ENCODE measurements around the gene GDF2. TPM values are rescaled to one million over a fixed set of nuclear protein-coding genes. Genes with fewer than 3 reads are reported as not detected.

Gene GDF2
- total RNA-seq, 1 donor from 2014 or later, result not detected

DNA sequence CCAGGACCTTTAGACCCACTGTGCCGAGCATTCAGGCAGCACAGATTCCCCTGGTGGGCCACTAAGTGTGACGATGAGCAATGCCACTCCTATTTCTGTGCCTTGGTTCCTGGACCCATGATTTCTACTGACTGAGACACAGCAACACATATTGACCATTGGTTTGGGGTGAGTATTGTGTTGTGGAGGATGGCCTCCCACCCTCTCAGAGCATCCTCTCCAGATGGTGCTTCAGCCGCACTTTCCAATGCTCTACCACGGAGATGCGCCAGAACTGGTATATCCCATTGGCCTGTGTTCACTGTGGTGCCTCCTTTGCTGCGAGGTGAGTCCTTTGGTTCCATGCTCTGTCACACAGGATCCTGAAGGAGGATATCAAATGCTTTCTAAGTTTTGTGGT, 32.3 kb upstream of the GDF2 start:
- DNase-seq (no peak), ATAC-seq (no peak)
- intact Hi-C loops (cut with micrococcal nuclease), result no loop called here

DNA sequence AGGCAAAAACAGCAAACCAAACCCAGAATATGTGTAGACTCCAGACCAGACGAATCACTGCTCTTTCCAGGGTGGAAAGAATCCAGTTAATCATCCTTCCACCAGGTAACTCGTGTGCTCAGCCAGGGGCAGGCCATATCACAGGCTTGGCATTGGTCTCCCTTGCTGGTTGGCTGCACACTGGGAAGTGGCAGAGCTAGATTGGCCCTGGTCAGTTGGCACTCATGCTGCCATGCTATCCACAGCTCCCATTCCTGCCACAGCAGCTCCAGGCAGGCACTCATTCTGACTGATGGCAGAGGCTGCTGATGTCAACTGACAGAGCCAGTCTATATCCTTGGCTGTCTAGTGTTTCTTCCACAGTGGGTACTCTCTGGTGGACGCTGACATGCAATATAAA, 31.9 kb upstream of the GDF2 start:
- ATAC-seq, result peak; percentile 48
- no peak for DNase-seq
- intact Hi-C loops (cut with micrococcal nuclease), result no loop called here

DNA sequence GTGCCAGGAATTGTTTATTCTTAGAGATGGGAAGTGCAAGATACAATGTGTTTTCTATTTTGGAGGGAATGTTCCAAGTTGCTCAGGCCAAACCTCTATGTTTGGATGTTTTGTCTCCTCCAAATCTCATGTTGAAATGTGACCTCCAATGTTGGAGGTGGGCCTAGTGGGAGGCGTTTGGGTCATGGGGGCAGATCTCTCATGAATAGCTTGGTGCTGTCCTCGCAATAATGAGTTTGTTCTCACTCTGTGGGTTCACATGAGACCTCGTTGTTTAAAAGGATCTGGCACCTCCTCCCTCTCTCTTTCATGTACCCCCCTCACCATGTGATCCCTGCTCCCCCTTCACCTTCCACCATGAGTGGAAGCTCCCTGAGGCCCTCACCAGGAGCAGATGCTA, 30.6 kb upstream of the GDF2 start:
- DNase-seq (no peak), ATAC-seq (no peak)
- intact Hi-C loops (cut with micrococcal nuclease), result no loop called here

DNA sequence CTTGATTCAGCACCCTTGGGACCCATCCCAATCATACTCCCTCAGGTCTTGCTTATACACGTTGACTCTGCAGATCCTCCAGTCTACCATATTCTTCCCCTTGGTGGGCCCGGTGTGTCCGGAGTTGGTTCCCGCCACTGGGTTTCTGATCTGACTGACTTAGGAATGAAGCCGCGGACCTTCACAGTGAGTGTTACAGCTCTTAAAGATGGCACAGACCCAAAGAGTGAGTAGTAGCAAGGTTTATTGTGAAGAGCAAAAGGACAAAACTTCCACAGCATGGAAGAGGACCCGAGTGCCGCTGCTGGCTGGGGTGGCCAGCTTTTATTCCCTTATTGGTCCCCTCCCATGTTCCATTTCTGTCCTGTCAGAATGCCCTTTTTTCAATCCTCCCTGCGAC, 28.2 kb upstream of the GDF2 start:
- DNase-seq (no peak), ATAC-seq (no peak)
- intact Hi-C loops (cut with micrococcal nuclease), result no loop called here

DNA sequence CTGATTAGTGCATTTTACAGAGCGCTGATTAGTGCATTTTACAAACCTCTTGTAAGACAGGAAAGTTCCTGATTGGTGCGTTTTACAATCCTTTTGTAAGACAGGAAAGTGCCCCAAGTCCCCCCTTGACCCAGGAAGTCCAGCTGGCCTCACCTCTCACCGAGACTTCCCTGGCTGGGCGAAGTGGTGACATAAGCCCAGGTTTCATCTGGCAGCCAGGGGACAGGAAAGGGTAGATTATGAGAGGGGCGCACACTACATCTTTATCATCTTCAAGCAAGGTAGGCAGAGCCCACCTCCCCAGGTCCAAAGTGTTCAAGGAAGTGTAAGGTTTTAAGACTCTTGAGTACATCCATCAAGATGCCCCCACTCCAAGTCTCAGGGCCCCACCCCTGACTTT, 27.8 kb upstream of the GDF2 start:
- intact Hi-C loops (cut with micrococcal nuclease), result no loop called here

DNA sequence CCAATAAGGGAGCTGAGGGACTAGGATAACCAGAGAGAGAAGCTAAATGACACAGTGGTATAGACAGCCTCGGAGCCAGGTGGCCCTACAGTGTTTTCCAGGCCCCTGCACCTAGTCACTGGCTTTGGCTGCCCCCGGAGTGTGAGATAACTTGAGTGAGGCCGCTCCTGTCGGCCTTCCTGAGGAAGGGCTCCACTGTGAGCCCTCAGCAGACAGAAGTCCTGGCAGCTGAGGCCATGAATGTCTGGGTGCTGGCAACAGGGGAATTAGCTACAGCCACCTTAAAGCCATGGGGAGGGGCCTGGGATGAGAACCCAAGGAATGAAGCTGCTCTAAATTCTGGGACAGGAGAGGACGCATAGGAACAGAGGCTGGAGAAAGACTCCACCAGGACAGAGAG, 26.8 kb upstream of the GDF2 start:
- no peak for ATAC-seq
- intact Hi-C loops (cut with micrococcal nuclease), result no loop called here
- DNase-seq, result no peak

More for the DNA sequence above, 27.8 kb upstream of the GDF2 start:
- no peak for DNase-seq
- ATAC-seq, result no peak

DNA sequence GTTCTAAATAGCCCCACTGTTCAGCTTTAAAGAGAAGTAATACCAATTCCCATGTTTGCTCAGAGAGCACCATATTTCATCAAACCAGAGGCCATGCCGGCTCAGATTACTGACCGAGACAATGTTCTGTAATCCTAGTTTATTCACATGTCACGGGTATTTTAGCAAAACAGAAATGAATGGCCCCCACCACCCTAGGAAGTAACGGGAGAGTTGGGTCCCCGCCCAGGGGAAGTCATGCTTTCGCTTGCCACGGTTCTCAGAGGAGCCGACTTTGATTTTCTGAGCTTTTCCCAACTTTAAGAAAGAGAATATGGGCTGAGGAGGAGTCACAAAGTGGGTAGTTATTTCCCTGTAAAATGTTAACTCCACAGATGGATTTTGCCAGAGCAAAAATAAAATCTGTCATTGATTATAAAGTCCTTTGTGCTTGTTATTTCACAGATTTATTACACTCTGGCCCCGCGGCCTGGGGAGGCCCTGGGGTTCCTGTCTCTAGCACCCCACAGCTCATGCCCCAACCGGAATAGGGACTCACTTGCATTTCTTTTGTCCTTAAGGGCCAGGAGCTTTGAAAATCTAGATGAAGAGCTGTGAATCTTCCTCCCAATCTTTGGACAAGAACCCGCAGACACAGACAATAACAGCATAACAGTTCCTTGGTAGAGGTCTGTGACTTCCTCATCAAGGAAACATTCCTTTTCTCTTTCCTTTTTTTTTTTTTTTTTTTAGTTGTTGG, 25.9 kb upstream of the GDF2 start:
- ATAC-seq (no peak), DNase-seq (no peak)
- intact Hi-C loops (cut with micrococcal nuclease), result no loop called here

DNA sequence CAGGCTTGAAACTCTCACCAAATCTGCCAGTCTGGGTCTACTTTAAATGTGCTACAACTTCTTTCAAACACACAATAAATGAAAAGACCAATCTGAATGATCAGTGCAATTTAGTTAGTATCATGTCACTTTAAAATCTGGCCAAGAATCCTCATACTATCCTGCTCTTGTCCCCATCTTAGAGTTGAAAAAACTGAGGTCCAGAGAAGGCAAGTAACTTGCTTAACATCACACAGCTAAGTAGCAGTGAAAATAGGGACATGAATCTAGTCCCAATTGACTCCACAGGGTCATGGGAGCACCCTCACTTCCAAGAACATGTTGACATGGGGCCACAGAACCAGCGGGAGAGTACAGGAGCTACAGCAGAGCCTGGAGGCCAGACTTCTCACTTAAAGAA, 25.3 kb upstream of the GDF2 start:
- intact Hi-C loops (cut with micrococcal nuclease), result no loop called here
- no peak for ATAC-seq
- DNase-seq, result no peak

DNA sequence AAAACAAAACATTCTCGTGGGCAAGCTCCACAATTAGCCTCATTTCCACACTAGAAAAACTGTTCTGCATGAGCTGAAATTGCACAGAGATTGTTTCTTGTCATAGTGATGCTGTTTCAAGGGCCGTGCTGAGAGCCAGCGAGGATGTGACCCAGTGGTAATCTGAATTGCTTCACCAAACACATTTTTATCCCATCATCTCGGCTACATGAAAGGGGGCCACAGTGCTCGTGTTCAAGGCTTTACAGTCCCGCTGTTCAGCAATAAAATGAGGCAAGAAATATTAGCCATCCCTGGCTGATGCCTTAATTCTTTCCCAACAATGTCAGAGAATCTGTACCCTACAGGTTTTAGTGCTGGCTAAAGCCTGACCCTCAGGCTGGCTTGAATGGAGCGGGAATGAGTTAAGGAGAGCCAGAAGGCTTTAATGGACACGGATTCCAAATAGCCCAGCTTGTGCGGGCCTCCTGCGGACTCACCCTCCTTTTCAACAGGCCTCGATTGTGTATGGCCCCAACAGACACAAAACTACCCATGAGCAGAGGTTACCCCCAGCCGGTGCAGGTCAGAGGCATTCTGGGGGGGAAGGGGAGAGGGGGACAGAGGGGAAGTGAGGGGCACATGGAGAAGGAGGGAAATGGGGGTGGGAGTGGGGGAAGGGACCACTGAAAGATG, 24.3 kb upstream of the GDF2 start:
- no peak for ATAC-seq

DNA sequence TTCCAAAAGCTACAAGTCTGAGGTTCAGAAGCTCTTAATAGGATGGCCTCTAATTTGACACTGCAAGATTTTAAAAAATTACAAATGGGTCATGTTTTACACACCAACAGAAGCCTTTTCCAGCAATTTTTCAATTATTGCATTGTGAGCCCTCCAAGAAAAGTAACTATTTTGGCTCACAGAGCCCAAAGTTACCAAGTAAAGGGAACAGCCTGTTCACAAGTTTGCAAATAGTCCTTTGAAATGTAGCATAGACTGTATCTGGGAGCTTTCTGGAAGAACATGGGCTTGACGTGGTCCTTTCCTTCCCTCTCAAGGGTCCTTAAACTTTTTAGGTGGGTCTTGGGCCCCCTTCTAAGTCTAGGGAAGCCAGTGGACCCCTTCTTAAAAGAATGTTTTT, 23.5 kb upstream of the GDF2 start:
- intact Hi-C loops (cut with micrococcal nuclease), result no loop called here
- ATAC-seq, result no peak

More for the DNA sequence above, 24.3 kb upstream of the GDF2 start:
- intact Hi-C loops (cut with micrococcal nuclease), result no loop called here
- DNase-seq, result no peak

DNA sequence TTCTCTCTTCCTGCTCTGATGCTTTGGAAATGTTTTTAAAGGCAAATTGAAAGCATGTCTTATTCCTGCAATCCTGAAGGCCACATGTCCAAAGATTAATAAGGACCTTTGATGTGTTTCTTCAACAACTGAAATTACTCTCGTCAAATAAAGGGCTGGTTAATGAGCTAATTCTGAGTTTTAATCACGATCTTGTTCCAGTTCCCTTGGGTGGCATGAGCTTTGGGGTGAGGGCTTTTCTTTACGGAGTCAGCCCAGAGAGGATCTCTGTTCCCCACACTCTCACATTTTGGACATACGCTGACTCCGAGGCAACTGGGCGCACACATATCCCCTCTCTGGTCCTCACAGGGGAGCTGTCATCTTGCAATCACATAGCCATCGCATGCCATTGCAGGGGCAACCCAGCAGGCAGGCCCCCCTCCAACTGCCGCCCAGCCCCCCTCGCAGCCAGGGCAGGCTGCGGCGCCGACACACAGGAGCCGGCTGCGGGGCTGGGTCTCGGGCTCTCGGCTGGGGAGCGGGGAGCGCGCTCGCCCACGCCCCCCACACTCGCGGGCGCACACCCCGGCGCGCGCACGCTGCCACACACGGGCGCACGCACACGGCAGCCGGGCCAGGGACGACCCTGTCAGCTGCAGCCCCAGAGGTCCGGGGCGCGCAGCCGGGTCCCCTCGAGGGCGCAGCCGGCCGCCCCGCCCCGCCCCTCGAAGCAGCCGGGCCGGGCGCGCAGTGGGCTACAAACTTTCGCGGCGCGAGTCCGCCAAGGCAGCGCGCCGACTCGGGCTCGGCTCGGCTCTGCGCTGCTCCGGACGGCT, 22.4 kb upstream of the GDF2 start, which contains the start of gene GDF10:
GDF10 (plus strand) TSS at position 587 of the 818 bp plus-strand sequence. CDS start 455 bp downstream, outside the sequence.
- ATAC-seq (peak; percentile 37), DNase-seq (no peak)
- intact Hi-C loops (cut with micrococcal nuclease), result no loop called here

More for the DNA sequence above, 23.5 kb upstream of the GDF2 start:
- DNase-seq, result no peak

DNA sequence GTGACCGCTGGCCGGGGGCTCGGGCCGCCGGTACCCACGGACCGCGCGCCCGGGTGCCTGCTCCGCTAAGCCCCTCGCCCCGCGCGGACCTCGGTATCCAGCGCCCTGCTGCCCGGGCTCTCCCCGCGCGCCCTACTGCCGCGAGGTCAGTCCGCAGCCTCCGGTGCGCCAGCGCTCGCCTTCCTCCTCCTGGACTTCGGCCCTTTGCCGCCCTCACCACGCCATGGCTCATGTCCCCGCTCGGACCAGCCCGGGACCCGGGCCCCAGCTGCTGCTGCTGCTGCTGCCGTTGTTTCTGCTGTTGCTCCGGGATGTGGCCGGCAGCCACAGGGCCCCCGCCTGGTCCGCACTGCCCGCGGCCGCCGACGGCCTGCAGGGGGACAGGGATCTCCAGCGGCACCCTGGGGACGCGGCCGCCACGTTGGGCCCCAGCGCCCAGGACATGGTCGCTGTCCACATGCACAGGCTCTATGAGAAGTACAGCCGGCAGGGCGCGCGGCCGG, 21.8 kb upstream of the GDF2 start:
- intact Hi-C loops (cut with micrococcal nuclease), result no loop called here
- no peak for DNase-seq
- peak; percentile 63 for ATAC-seq

DNA sequence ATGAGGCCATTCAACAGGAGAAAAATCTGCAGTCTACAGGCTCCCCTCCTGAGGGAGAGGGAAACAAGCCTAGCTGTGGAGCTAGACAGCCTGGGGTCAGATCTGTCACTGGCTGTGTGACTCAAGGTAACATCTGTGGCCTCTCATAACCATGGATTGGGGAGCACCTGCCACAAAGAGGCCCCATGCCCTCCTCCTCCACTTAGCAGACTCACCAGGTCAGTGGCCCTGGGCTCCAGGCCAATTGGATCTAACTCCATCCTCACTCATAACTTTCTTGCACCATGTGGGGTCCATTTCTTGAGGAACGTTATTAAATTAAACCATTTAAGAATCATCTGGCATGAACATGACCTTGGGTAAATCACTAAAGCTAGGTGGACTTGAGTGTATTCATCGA, 20.4 kb upstream of the GDF2 start:
- intact Hi-C loops (cut with micrococcal nuclease), result no loop called here
- no peak for DNase-seq
- ATAC-seq, result no peak

DNA sequence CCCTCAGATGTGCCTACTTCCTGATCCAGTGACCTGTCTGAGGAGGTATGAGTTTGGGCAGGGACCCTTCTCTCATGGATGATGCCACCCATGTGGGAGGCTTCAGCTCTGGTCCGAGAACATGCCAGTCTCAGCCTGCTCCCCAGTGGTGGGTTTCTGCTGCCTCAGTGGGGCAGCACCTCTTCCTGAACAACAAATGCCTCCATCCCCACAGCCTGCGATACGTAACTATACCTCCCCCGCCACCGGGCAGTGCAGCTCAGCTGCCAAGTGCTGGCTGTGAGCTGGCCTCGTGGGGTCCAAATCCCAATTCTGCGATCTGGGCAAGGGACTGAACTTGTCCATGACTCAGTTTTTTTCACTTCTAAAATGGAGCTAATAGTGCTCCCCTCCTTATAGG, 19.1 kb upstream of the GDF2 start:
- intact Hi-C loops (cut with micrococcal nuclease), result no loop called here
- ATAC-seq (no peak), DNase-seq (no peak)

DNA sequence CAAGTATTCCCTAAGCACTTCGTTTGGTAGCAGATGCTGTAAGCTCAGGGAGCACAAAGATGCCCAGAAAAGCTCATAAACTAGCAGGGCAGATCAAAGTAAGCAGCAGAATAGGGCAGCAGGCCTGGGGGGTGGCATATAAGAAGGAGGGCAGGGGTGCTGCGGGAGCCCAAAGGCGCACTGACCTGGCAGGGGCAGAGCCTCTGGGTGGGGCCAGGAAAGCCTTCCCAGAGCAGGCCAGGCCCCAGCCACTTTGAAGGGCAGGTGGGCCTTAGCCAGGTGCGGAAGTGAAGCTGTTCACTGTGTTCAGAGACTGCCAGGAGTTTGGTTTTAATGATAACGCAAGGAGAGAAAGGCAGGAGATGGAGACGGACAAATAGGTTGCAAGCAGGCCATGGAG, 18.4 kb upstream of the GDF2 start:
- ATAC-seq, result no peak
- intact Hi-C loops (cut with micrococcal nuclease), result no loop called here
- no peak for DNase-seq

DNA sequence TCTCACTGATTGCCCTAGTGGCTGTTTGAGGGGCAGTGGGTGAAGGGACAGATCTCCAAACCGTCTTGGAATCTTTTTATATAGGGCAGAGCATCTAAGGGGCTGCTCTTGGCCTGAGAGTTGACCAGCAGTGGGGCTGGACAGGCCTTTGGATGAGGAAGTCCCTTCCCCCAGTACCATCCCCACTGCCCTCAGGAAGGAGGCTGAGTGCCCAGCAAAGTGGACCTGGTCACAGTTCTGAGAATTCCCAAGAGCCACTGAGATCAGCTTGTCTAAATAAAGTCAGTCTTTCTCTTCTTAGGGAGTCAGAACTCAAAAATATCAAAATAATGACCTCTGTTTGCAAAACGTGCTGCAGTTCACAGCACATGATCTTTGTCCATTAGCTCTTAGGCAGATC, 16.7 kb upstream of the GDF2 start:
- DNase-seq (no peak), ATAC-seq (no peak)
- intact Hi-C loops (cut with micrococcal nuclease), result no loop called here

DNA sequence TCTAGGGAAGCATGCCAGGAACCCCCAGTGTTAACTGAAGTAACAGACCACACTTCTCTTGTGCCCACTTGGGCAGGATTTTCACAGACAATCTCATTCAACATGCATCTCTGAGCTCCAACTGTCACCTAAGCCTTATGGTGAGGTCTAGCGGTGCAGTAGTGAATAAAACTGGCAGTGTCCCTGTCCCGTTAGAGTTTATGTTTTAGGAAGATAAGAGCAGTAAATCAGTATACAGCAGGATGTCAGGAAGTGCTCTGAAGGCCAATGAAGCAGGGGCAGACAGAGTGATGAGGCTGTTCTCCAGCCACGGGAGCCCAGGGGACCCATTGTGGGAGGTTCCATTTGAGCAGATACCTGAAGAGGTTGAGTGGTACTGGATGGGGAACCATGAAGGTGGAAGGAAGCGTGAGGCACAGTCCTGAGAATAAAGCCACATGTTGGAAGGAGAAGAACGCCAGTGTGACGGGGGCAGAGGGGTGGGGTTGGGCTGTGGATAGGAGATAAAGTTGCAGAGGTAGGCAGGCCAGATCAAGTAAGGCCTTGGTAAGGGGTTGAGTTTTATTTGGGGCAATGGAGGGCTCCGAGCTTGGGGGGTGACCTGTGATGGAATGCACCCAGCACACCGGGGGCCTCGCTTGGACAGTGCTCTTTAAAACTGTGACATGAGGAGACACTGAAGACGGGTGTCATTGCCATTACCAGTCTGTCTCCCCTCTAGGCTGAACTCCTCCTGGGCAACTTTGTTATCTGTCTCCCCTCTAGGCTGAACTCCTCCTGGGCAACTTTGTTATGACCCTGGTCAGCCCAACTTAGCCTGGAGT, 15.7 kb upstream of the GDF2 start:
- intact Hi-C loops (cut with micrococcal nuclease), result no loop called here
- DNase-seq (no peak), ATAC-seq (no peak)

DNA sequence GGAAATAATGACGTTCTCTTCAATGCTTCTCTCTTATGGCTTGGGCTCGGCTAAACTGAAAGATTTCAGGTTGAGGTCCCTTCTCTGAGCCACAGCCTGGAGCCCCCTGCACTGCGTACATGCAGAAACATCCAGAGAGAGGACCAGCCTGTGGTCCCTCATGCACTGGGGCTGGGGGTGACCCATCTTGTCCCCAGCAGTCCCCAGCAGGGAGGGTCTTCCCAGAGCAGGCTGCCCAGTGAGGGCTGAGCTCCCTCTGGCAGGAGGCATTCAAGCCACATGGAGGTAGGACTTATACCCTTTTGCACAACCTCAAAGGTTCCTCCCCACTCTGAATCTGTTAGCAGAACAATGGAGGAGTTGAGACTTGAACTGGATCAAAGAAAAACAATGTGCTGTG, 14.9 kb upstream of the GDF2 start:
- intact Hi-C loops (cut with micrococcal nuclease), result no loop called here
- no peak for ATAC-seq
- DNase-seq, result no peak

DNA sequence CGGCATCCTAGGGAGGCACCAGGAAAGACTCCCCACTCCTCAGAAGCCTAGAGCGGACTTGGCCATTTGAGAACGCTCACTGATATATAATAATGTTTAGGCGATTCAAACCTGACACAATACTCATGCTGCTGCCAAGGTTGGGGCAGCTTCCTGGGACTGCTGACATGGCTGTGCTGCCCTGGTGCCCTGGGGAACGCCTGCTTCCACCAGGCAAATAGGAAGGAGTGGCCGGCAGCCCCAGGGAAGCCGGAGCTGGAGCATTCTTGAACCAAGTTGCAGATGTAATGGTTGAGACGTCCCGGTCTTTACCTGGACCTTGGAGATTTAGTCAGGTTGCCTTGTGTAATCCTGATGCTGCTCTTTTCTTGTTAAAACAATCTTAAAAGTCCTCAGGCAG, 13.5 kb upstream of the GDF2 start:
- no peak for ATAC-seq
- intact Hi-C loops (cut with micrococcal nuclease), result no loop called here

More for the DNA sequence above, 13.5 kb upstream of the GDF2 start:
- DNase-seq, result no peak
